Measurements from ENCODE around the gene DUSP10.

The DUSP10 gene

GRCh38 chr1:221762121-221762520, 20.2 kb upstream of the DUSP10 start:
- DNase-seq: no peak

GRCh38 chr1:221761354-221762002, 19.6 kb upstream of the DUSP10 start:
- DNase-seq: no peak

GRCh38 chr1:221760911-221761310, 19.0 kb upstream of the DUSP10 start:
- DNase-seq: no peak

GRCh38 chr1:221759436-221759835, 17.5 kb upstream of the DUSP10 start:
- DNase-seq: no peak

GRCh38 chr1:221758455-221758854, 16.6 kb upstream of the DUSP10 start:
- DNase-seq: no peak

GRCh38 chr1:221756830-221757551, 15.1 kb upstream of the DUSP10 start:
- DNase-seq: no peak

- no peak for DNase-seq
These were observed 11.9 kb upstream of the DUSP10 start for GRCh38 chr1:221753828-221754188.

GRCh38 chr1:221751226-221751887, 9.5 kb upstream of the DUSP10 start:
- no peak for DNase-seq

- no peak for DNase-seq
These were observed 7.1 kb upstream of the DUSP10 start for GRCh38 chr1:221748981-221749380.

GRCh38 chr1:221747839-221748238, 6.0 kb upstream of the DUSP10 start:
- DNase-seq: no peak

GRCh38 chr1:221743416-221744208, 1.7 kb upstream of the DUSP10 start:
- no peak for DNase-seq

- peak; percentile 91 for DNase-seq
These were observed 896 bp upstream of the DUSP10 start for GRCh38 chr1:221742555-221743415.

- DNase-seq: peak; percentile 50
These were observed 741 bp downstream of the DUSP10 start for GRCh38 chr1:221740993-221741702.

- no peak for DNase-seq
These were observed 1.4 kb downstream of the DUSP10 start for GRCh38 chr1:221740369-221740992.

- no peak for DNase-seq
These were observed 2.2 kb downstream of the DUSP10 start for GRCh38 chr1:221739677-221740025.

- no peak for DNase-seq
These were observed 2.7 kb downstream of the DUSP10 start for GRCh38 chr1:221739018-221739676.

GRCh38 chr1:221736714-221737113, 5.2 kb downstream of the DUSP10 start:
- DNase-seq: no peak

GRCh38 chr1:221735999-221736398, 5.9 kb downstream of the DUSP10 start:
- DNase-seq: no peak

GRCh38 chr1:221734187-221734586, 7.7 kb downstream of the DUSP10 start:
- no peak for DNase-seq

- DNase-seq: no peak
These were observed 9.8 kb downstream of the DUSP10 start for GRCh38 chr1:221732052-221732451.

All from activated CD4-positive, alpha-beta T cell treated with anti-CD3 and anti-CD28 coated beads, Interleukin-10, Interleukin-2, amounts not matched to agents 100 ng/mL and 50 ng/mL, durations not matched to agents 16 hours and 8 hours (primary cell).